GM04504 (cell line): ENCODE measurements around the gene SLC7A8.
"Not testable (repeated sequence)": the region's sequence is repeated elsewhere in the genome, so short reads cannot be mapped to it uniquely, and the experiment has no call there.

Experiments
- DNase-seq: peaks from one replicate; pipeline ENCODE4 v3.0.0-alpha.2; 2012; ENCODE audit warnings: low read depth

SLC7A8 gene

GRCh38 chr14:23113431-23114119, 69.9 kb downstream of the SLC7A8 start:
- no peak for DNase-seq

- no peak for DNase-seq
Observed at GRCh38 chr14:23112359-23113178, 70.9 kb downstream of the SLC7A8 start.

- DNase-seq: no peak
Observed at GRCh38 chr14:23110579-23111365, 72.7 kb downstream of the SLC7A8 start.

GRCh38 chr14:23109769-23110168, 73.7 kb downstream of the SLC7A8 start:
- DNase-seq: no peak

- not testable (repeated sequence) for DNase-seq
Observed at GRCh38 chr14:23108169-23108568, 75.3 kb downstream of the SLC7A8 start.

- not testable (repeated sequence) for DNase-seq
Observed at GRCh38 chr14:23107620-23108019, 75.8 kb downstream of the SLC7A8 start.

GRCh38 chr14:23106747-23107045, 76.8 kb downstream of the SLC7A8 start:
- DNase-seq: no peak

GRCh38 chr14:23105348-23105824, 78.1 kb downstream of the SLC7A8 start:
- DNase-seq: no peak

- DNase-seq: no peak
Observed at GRCh38 chr14:23104591-23105347, 78.7 kb downstream of the SLC7A8 start, which contains the start of gene CIROP. Gene CIROP (minus strand): TSS chr14:23104989. CDS start chr14:23104920, 69 bp downstream.

- DNase-seq: no peak
Observed at GRCh38 chr14:23104070-23104590, 79.3 kb downstream of the SLC7A8 start.

GRCh38 chr14:23103581-23103980, 79.9 kb downstream of the SLC7A8 start:
- no peak for DNase-seq

GRCh38 chr14:23102801-23103200, 80.7 kb downstream of the SLC7A8 start:
- no peak for DNase-seq

- DNase-seq: no peak
Observed at GRCh38 chr14:23101986-23102625, 81.4 kb downstream of the SLC7A8 start.

GRCh38 chr14:23101213-23101970, 82.1 kb downstream of the SLC7A8 start:
- DNase-seq: no peak

GRCh38 chr14:23099212-23099861, 84.1 kb downstream of the SLC7A8 start:
- no peak for DNase-seq

- DNase-seq: no peak
Observed at GRCh38 chr14:23097786-23098185, 85.7 kb downstream of the SLC7A8 start.

GRCh38 chr14:23095196-23096108, 88.0 kb downstream of the SLC7A8 start, which contains the start of gene C14orf119:
Gene C14orf119 (plus strand): TSS chr14:23095505. CDS start chr14:23097659, 2,154 bp downstream.
- peak; percentile 99 for DNase-seq

- peak; percentile 62 for DNase-seq
Observed at GRCh38 chr14:23094666-23095195, 88.7 kb downstream of the SLC7A8 start, which contains the start of gene ACIN1. Gene ACIN1 (minus strand): TSS chr14:23095136. CDS start chr14:23095112, 24 bp downstream.
